HG02571 (cell line): ENCODE results near the gene LSM10.
A peak's percentile ranks its signal among the peaks of the same experiment; 100 is the strongest.

Experiments used
- ATAC-seq: cut with Tn5 transposase; IDR thresholded peaks from one replicate; pipeline ENCODE4 v1.9.1; 2021; ENCODE audit warnings: mild to moderate bottlenecking, moderate library complexity; ENCODE audit not compliant: unreplicated experiment

LSM10 gene

GRCh38 chr1:36411674-36412648 is 14.3 kb upstream of the LSM10 start:
- no peak for ATAC-seq

GRCh38 chr1:36408479-36408878 is 10.8 kb upstream of the LSM10 start:
- no peak for ATAC-seq

GRCh38 chr1:36406440-36406839 is 8.7 kb upstream of the LSM10 start:
- no peak for ATAC-seq

- ATAC-seq: no peak
Measured at GRCh38 chr1:36402504-36402890, 4.8 kb upstream of the LSM10 start.

- ATAC-seq: no peak
Measured at GRCh38 chr1:36401602-36402503, 4.1 kb upstream of the LSM10 start.

- ATAC-seq: no peak
Measured at GRCh38 chr1:36400825-36401601, 3.3 kb upstream of the LSM10 start.

- no peak for ATAC-seq
Measured at GRCh38 chr1:36400514-36400824, 2.8 kb upstream of the LSM10 start.

GRCh38 chr1:36398370-36398977 is 766 bp upstream of the LSM10 start:
- ATAC-seq: no peak

- ATAC-seq: peak; percentile 23
Measured at GRCh38 chr1:36397083-36397377, 678 bp downstream of the LSM10 start.

- no peak for ATAC-seq
Measured at GRCh38 chr1:36396359-36396758, 1.3 kb downstream of the LSM10 start.

- no peak for ATAC-seq
Measured at GRCh38 chr1:36393686-36394085, 4.0 kb downstream of the LSM10 start.

- no peak for ATAC-seq
Measured at GRCh38 chr1:36392836-36393235, 4.9 kb downstream of the LSM10 start.

GRCh38 chr1:36391271-36391670 is 6.4 kb downstream of the LSM10 start:
- no peak for ATAC-seq

GRCh38 chr1:36390411-36390810 is 7.3 kb downstream of the LSM10 start:
- ATAC-seq: no peak

- no peak for ATAC-seq
Measured at GRCh38 chr1:36389999-36390398, 7.7 kb downstream of the LSM10 start.

- no peak for ATAC-seq
Measured at GRCh38 chr1:36389261-36389660, 8.4 kb downstream of the LSM10 start.

GRCh38 chr1:36387141-36387949 is 10.4 kb downstream of the LSM10 start:
- no peak for ATAC-seq

- ATAC-seq: peak; percentile 34
Measured at GRCh38 chr1:36386265-36387140, 11.2 kb downstream of the LSM10 start.
